A549 (cell line): ENCODE results near the gene SORCS1. TPM values are rescaled to one million over a fixed set of nuclear protein-coding genes. Genes with fewer than 3 reads are reported as not detected.

Source experiments
- ATAC-seq, 2 experiments: fragments of 200-7000 bp in 1 of 2; fragments of >200 bp in 1 of 2; cut with Nextera tagmentation in 1 of 2; cut with Tn5 transposase in 1 of 2; 3 replicates each; pipeline versions ENCODE4 v1.8.0 to v1.9.1; 2018 to 2020; ENCODE audit warnings: mild to moderate bottlenecking in 1 of 2, moderate library complexity in 1 of 2
- CTCF ChIA-PET: fragments of 300-600 bp; sonication (Branson Sonifier 250); formaldehyde crosslinking; extraction: SDS; loops from one replicate; lab custom pipeline; 2021; ENCODE audit warnings: antibody characterized with exemption, inconsistent platforms; lab: Yijun Ruan, JAX
- POLR2A ChIA-PET: fragments of 350-600 bp; formaldehyde crosslinking; extraction: SDS; loops from one replicate; lab custom pipeline; 2021; ENCODE audit warnings: antibody characterized with exemption, inconsistent platforms; lab: Yijun Ruan, JAX
- DNase-seq, 2 experiments: peaks; one replicate each; pipeline versions ENCODE4 v3.0.0 to v3.0.0-alpha.2; 2011 to 2016; ENCODE audit warnings: low read depth in 1 of 2, low spot score in 1 of 2
- FAIRE-seq: peaks from 2 replicates; lab custom pipeline; 2011; peaks lifted over from hg19 to GRCh38; lab: Jason Lieb, UNC
- H3K27ac ChIP-seq, 2 experiments: fragments of >200 bp; sonication (Bioruptor Twin); formaldehyde crosslinking; 3 replicates each; pipeline ENCODE4 v1.5.1; 2016 to 2017
- H3K4me1 ChIP-seq: fragments of >200 bp; sonication (Bioruptor Twin); formaldehyde crosslinking; 3 replicates; pipeline ENCODE4 v1.6.1; 2016
- H3K4me2 ChIP-seq: fragments of >200 bp; sonication (Bioruptor Twin); formaldehyde crosslinking; 3 replicates; pipeline ENCODE4 v1.6.1; 2016
- H3K4me3 ChIP-seq: fragments of >200 bp; sonication (Bioruptor Twin); formaldehyde crosslinking; 3 replicates; pipeline ENCODE4 v1.5.1; 2016
- H3K9me3 ChIP-seq: fragments of >200 bp; sonication (Bioruptor Twin); formaldehyde crosslinking; 3 replicates; pipeline ENCODE4 v1.6.1; 2016
- CTCF ChIP-seq: fragments of >200 bp; sonication (Bioruptor Twin); formaldehyde crosslinking; IDR thresholded peaks from 3 replicates; pipeline ENCODE4 v1.5.1; 2016
- EHF ChIP-seq: fragments of 250-450 bp; sonication (Bioruptor Pico); IDR thresholded peaks from 2 replicates; pipeline ENCODE4 v1.5.0; 2020; ENCODE audit warnings: mild to moderate bottlenecking
- EHMT2 ChIP-seq: fragments of 200-600 bp; sonication (generic); IDR thresholded peaks from 2 replicates; pipeline ENCODE4 v1.6.1; 2016; ENCODE audit warnings: antibody characterized with exemption, low read depth, mild to moderate bottlenecking, moderate library complexity
- EP300 ChIP-seq, 2 experiments: fragments of >200 bp; sonication (Bioruptor Twin); formaldehyde crosslinking; IDR thresholded peaks; 2 replicates in 1 of 2; 3 replicates in 1 of 2; pipeline ENCODE4 v1.6.1; 2016 to 2017
- FOSL2 ChIP-seq, 2 experiments: fragments of 450-650 bp in 1 of 2; fragments of >200 bp in 1 of 2; sonication (Bioruptor Twin) in 1 of 2; formaldehyde crosslinking; IDR thresholded peaks; 2 replicates each; pipeline versions ENCODE4 v1.5.0 to v1.6.1; 2016 to 2020; ENCODE audit warnings: mild to moderate bottlenecking in 1 of 2, moderate library complexity in 1 of 2
- GATA3 ChIP-seq: IDR thresholded peaks from 2 replicates; pipeline ENCODE4 v1.6.1; 2012; ENCODE audit warnings: borderline replicate concordance
- HDAC2 ChIP-seq: fragments of 200-600 bp; sonication (generic); IDR thresholded peaks from 2 replicates; pipeline ENCODE4 v1.6.1; 2016
- HES2 ChIP-seq: fragments of >200 bp; sonication (Bioruptor Twin); formaldehyde crosslinking; IDR thresholded peaks from 2 replicates; pipeline ENCODE4 v1.6.1; 2016
- HOXB13 ChIP-seq: fragments of 250-450 bp; sonication (Bioruptor Pico); IDR thresholded peaks from 2 replicates; pipeline ENCODE4 v1.5.0; 2020; ENCODE audit warnings: low read depth, mild to moderate bottlenecking, moderate library complexity
- KDM5A ChIP-seq: fragments of 200-600 bp; sonication (generic); IDR thresholded peaks from 2 replicates; pipeline ENCODE4 v1.6.1; 2016; ENCODE audit warnings: antibody characterized with exemption, mild to moderate bottlenecking
- MAFK ChIP-seq: fragments of 450-650 bp; IDR thresholded peaks from 2 replicates; pipeline ENCODE4 v1.6.1; 2014; ENCODE audit not compliant: partially characterized antibody
- MAZ ChIP-seq: fragments of 150-350 bp; IDR thresholded peaks from 2 replicates; pipeline ENCODE4 v1.6.1; 2014; ENCODE audit warnings: antibody characterized with exemption, low read depth, low read length, borderline replicate concordance
- MYC ChIP-seq: IDR thresholded peaks from 2 replicates; pipeline ENCODE4 v1.6.1; 2012; ENCODE audit warnings: mild to moderate bottlenecking, inconsistent platforms, low read length, improper control_type of control experiment, borderline replicate concordance
- NFE2L2 ChIP-seq: fragments of 150-350 bp; conservative IDR thresholded peaks from 2 replicates; pipeline ENCODE4 v1.6.1; 2014; ENCODE audit warnings: low read length
- NPAS2 ChIP-seq: fragments of 250-450 bp; sonication (Bioruptor Pico); IDR thresholded peaks from 2 replicates; pipeline ENCODE4 v1.8.0; 2022; ENCODE audit warnings: mild to moderate bottlenecking, moderate library complexity, borderline replicate concordance
- POLR2A ChIP-seq: IDR thresholded peaks from 2 replicates; pipeline ENCODE4 v1.6.1; 2012; ENCODE audit warnings: mild to moderate bottlenecking, low read length
- POLR2AphosphoS2 ChIP-seq: conservative IDR thresholded peaks from 2 replicates; pipeline ENCODE4 v1.6.1; 2012; ENCODE audit warnings: low read length, improper control_type of control experiment, inconsistent platforms
- RAD21 ChIP-seq, 2 experiments: fragments of >200 bp in 1 of 2; sonication (Bioruptor Twin) in 1 of 2; formaldehyde crosslinking in 1 of 2; IDR thresholded peaks in 1 of 2; conservative IDR thresholded peaks in 1 of 2; 2 replicates in 1 of 2; 3 replicates in 1 of 2; pipeline ENCODE4 v1.6.1; 2012 to 2018; ENCODE audit warnings: inconsistent platforms in 1 of 2
- REST ChIP-seq: fragments of 200-600 bp; sonication (generic); IDR thresholded peaks from 2 replicates; pipeline ENCODE4 v1.6.1; 2016; ENCODE audit warnings: antibody characterized with exemption, mild to moderate bottlenecking, moderate library complexity
- SMC3 ChIP-seq: fragments of >200 bp; sonication (Bioruptor Twin); formaldehyde crosslinking; IDR thresholded peaks from 3 replicates; pipeline ENCODE4 v1.6.1; 2018; ENCODE audit warnings: inconsistent platforms
- ZC3H11A ChIP-seq: fragments of 450-650 bp; IDR thresholded peaks from 2 replicates; pipeline ENCODE4 v1.6.1; 2014; ENCODE audit warnings: antibody characterized with exemption, mild to moderate bottlenecking
- ZSCAN20 ChIP-seq: fragments of 250-450 bp; sonication (Bioruptor Pico); IDR thresholded peaks from 2 replicates; pipeline ENCODE4 v1.8.0; 2022; ENCODE audit warnings: mild to moderate bottlenecking, moderate library complexity
- WGBS: methylation state at CpG from one replicate; pipeline ENCODE4 v1.1.6; 2017; ENCODE audit errors: missing lambda C conversion rate; 5-methylcytosine and 5-hydroxymethylcytosine counted together
- polyA plus RNA-seq, 4 experiments: library from polyadenylated mRNA; depleted of rRNA in 3 of 4; stranded (reverse); fragments of >200 nt; fragmentation: RNase III in 1 of 4; extraction: RNeasy Plus Mini Kit Qiagen cat#74134 plus additional on column Dnase treatment in 1 of 4; gene quantifications; 2 replicates in 3 of 4; 3 replicates in 1 of 4; pipeline ENCODE4 v1.2.3, GENCODE V29; 2011 to 2017

The SORCS1 gene
- polyA plus RNA-seq, 2 of the 4 experiments (the other 2 are of a cell fraction): not detected

- no peaks in the 10 kb centered on the region for H3K9me3 ChIP-seq
- no peak for ATAC-seq
- H3K4me2 ChIP-seq: no peak overlapping the region
- ChIA-PET CTCF (no interaction called here), POLR2A (no interaction called here)
- H3K4me3 ChIP-seq: no peak overlapping the region
- TF ChIP-seq MAFK (peak; percentile 43), ZC3H11A (no peak)
- no peak overlapping the region for H3K27ac ChIP-seq
- DNase-seq: no peak
- H3K4me1 ChIP-seq: no peaks in the 10 kb centered on the region
- 4% methylated on average over 3 of the region's 3 CpGs for WGBS
- FAIRE-seq: no peak
Measured at GRCh38 chr10:107011992-107012391, 152.5 kb downstream of the SORCS1 start.

GRCh38 chr10:107011105-107011504, 153.4 kb downstream of the SORCS1 start:
- no peak for FAIRE-seq
- CTCF ChIA-PET: no interaction called here
- no peaks in the 10 kb centered on the region for H3K4me1 ChIP-seq
- no peak for ATAC-seq
- H3K27ac ChIP-seq: no peak overlapping the region
- POLR2A ChIA-PET: no interaction called here
- no peak overlapping the region for H3K4me2 ChIP-seq
- WGBS: 2% methylated on average over 3 of the region's 3 CpGs
- no peak for TF ChIP-seq GATA3
- no peak for TF ChIP-seq HOXB13 (CRISPR knock-in tag)
- no peak for TF ChIP-seq REST
- no peak for TF ChIP-seq POLR2AphosphoS2
- TF ChIP-seq RAD21 (conservative IDR thresholded peaks at IDR 0.05 in 1 of 2, IDR thresholded peaks at IDR 0.05 in 1 of 2): no peak
- TF ChIP-seq HES2: no peak
- no peak for TF ChIP-seq SMC3
- no peak for TF ChIP-seq ZSCAN20 (CRISPR knock-in tag)
- TF ChIP-seq EHF (CRISPR knock-in tag): no peak
- TF ChIP-seq MYC: no peak
- no peak for TF ChIP-seq EHMT2
- TF ChIP-seq CTCF: no peak
- no peak for TF ChIP-seq FOSL2 (IDR thresholded peaks at IDR 0.05)
- TF ChIP-seq FOSL2 (CRISPR knock-in tag; IDR thresholded peaks at IDR 0.05): no peak
- TF ChIP-seq NPAS2 (CRISPR knock-in tag): no peak
- no peak for TF ChIP-seq KDM5A
- TF ChIP-seq EP300 (IDR thresholded peaks at IDR 0.05): no peak
- TF ChIP-seq MAZ: no peak
- TF ChIP-seq NFE2L2: no peak
- TF ChIP-seq POLR2A: no peak
- no peak for TF ChIP-seq HDAC2
- H3K9me3 ChIP-seq: no peaks in the 10 kb centered on the region
- H3K4me3 ChIP-seq: no peak overlapping the region
- DNase-seq: no peak
